ENCODE results near the gene SPATA3. TPM values are rescaled to one million over a fixed set of nuclear protein-coding genes. Genes with fewer than 3 reads are reported as not detected.
A peak's percentile ranks its signal among the peaks of the same experiment; 100 is the strongest.

The SPATA3 gene
- polyA plus RNA-seq, 1 donor from 2014 or later, result not detected

DNA sequence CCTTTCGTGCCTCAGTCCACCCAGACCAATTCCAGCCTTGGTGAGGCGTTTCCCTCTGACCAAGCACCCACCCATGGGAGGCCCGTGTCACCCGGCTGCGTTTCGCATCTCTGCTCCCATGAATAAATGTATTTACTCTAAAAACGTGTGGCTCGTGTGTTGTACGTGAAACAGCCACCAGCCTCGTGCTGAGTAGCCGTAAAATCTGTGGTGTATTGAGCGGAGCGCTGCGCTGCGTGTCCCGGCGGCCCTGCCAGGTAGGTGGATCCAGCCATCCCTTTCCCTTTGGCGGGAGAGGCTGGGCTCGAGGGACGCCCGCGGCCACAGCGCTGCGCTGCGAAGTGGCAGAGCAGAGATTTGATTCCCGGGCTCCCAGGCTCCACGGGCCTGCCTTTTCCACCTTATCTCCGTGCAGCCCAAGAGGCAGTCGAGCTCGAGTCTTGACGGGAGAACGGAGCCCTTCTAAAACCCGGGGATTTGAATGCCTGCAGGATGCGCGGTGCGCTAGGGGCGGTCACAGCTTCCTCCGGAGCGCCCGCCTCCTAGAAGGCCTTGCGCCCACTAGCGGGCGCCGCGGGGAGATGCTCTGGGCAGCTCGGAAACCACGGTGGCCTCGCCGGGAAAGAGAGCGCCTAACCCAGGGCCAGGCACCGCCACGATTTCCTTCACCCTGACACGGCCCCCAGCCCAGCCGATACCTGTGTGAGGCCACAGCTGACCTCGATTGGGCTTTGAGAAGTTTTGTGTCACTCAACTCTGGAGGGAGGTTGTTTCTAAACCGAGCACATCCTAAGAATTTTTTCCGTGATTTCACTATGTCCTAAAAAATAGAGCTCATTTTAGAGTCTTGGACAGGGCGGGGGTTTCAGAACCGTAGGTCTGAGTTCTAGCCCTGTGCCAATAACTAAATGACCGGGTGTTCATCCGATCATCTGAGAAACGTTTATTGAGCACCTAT is 56.9 kb downstream of the SPATA3 start:
- Mint-ChIP-seq H3K27me3 (peaks cover 9% of the 10 kb centered on the region), H3K4me3 (peak overlapping the region; percentile 90 to 98 (median 96)), H3K27ac (peak overlapping the region in 2 of 3 donors; percentile 74 to 90), H3K9me3 (no peaks in the 10 kb centered on the region), H3K4me1 (peaks cover 14 to 20% (median 18%) of the 10 kb centered on the region in 3 donors), H3K36me3 (no peaks in the 10 kb centered on the region)

DNA sequence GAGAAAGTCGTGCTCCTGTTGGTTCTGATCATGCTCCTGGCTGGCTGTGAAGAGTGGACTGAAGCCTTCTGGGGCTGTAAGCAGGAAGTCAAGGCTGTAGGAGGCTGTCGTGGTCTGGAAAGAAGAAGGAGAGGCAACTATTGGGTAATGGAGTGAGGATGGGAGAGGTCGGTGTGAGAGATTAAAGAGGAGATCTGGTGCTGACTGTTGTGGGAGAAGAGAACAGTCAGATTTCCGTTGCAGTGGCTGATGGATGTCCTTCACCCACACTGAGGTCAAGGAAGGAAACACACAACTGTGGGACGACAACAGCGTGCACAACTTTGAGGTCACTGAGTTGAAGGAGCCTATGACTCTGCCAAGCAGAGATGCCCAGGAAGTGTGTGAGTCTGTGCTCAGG is 57.9 kb downstream of the SPATA3 start:
- no peaks in the 10 kb centered on the region for H3K9me3 Mint-ChIP-seq
- no peaks in the 10 kb centered on the region for H3K36me3 Mint-ChIP-seq
- H3K27me3 Mint-ChIP-seq, result peaks cover 9% of the 10 kb centered on the region

GRCh38 chr2:231056453-231057416 is 60.8 kb downstream of the SPATA3 start, which contains the start of gene PSMD1:
TSS of gene PSMD1 (plus strand) at chr2:231056867. CDS start at chr2:231057026, 159 bp downstream.
- Mint-ChIP-seq H3K27me3 (peaks cover 5% of the 10 kb centered on the region), H3K27ac (peak within 1 kb of the TSS; percentile 94 to 100 (median 100)), H3K4me1 (peaks cover 33 to 42% (median 41%) of the 10 kb centered on the region in 3 donors), H3K9me3 (no peaks in the 10 kb centered on the region), H3K4me3 (peak within 1 kb of the TSS; percentile 97 to 100 (median 100)), H3K36me3 (peaks cover 2% of the 10 kb centered on the region)

More for the DNA sequence above, 57.9 kb downstream of the SPATA3 start:
- Mint-ChIP-seq H3K4me1 (peaks cover 24 to 30% (median 28%) of the 10 kb centered on the region in 3 donors), H3K27ac (peak overlapping the region in 2 of 3 donors; percentile 60 to 90), H3K4me3 (peak overlapping the region in 2 of 4 donors; percentile 76 to 94)

DNA sequence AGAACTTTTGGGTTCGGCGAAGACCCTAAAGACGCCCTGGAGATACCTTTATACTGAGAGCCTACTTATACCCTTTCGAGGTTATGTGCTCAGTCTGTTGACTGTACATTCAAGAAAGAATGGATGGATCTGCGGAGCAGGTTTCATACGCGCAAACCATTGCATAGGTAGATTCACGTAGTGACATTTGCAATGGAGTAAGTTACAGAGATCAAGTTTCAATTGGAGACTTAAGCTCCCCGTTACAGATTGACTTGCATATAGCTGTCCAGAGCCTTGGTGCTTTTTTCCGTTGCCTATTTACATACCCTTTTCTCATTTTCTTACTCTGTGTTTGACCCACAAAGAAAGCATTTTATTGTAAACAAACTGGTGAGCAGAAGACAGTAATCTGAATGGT is 61.7 kb downstream of the SPATA3 start:
- Mint-ChIP-seq H3K27ac (peak overlapping the region; percentile 59 to 100 (median 94)), H3K9me3 (no peaks in the 10 kb centered on the region), H3K27me3 (peaks cover 3% of the 10 kb centered on the region), H3K4me1 (peaks cover 30 to 42% (median 38%) of the 10 kb centered on the region in 3 donors), H3K36me3 (peaks cover 2% of the 10 kb centered on the region), H3K4me3 (peak overlapping the region; percentile 97 to 100 (median 100))

Other genes with a start within 250 kb of the SPATA3 start
- gene ITM2C, start 131.2 kb upstream of the SPATA3 start, polyA plus RNA-seq, result 162 TPM
- 1.9 TPM for gene GPR55, start 70.9 kb upstream of the SPATA3 start, polyA plus RNA-seq
- not detected for gene C2orf72, start 41.4 kb downstream of the SPATA3 start, polyA plus RNA-seq
- gene PSMD1, start 60.7 kb downstream of the SPATA3 start, polyA plus RNA-seq, result 38.3 TPM
- gene HTR2B, start 128.9 kb downstream of the SPATA3 start, polyA plus RNA-seq, result not detected
- 1.2 TPM for gene ARMC9, start 202.5 kb downstream of the SPATA3 start, polyA plus RNA-seq

Measured in IgD-negative memory B cell (primary cell).